ENCODE data around the gene IFIT2.
"Not testable (repeated sequence)": the region's sequence is repeated elsewhere in the genome, so short reads cannot be mapped to it uniquely, and the experiment has no call there.

The IFIT2 gene

DNA sequence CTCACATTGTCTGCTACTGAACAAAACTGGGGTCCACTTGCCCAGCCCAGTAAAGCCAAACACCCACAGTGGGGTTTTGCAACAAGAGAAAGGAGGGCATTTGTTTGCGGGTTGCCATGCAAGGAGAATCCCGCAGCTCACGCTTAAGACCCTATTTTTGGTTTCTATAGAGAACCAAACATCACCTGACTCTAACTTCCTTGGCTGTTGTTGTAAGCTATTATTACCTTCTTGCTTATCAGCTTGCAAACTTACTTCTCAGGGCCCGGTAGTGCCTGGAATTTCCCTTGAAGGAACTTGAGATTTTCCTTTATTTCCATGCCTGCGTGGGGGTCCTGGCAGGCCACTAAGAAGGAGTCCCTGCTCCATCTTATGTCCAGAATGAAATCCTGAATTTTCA, 46.6 kb downstream of the IFIT2 start:
- no peak for DNase-seq (ENCODE audit: low read depth)

GRCh38 chr10:89348975-89349374, 47.1 kb downstream of the IFIT2 start:
- DNase-seq (ENCODE audit: low read depth), result no peak
- no peak for TF ChIP-seq CTCF (conservative IDR thresholded peaks at IDR 0.05; ENCODE audit: low read depth, low read length)
- H3K4me3 ChIP-seq (ENCODE audit: low read depth, low read length), result no peak overlapping the region

More for the DNA sequence above, 46.6 kb downstream of the IFIT2 start:
- no peak for TF ChIP-seq CTCF (conservative IDR thresholded peaks at IDR 0.05; ENCODE audit: low read depth, low read length)
- H3K4me3 ChIP-seq (ENCODE audit: low read depth, low read length), result no peak overlapping the region

DNA sequence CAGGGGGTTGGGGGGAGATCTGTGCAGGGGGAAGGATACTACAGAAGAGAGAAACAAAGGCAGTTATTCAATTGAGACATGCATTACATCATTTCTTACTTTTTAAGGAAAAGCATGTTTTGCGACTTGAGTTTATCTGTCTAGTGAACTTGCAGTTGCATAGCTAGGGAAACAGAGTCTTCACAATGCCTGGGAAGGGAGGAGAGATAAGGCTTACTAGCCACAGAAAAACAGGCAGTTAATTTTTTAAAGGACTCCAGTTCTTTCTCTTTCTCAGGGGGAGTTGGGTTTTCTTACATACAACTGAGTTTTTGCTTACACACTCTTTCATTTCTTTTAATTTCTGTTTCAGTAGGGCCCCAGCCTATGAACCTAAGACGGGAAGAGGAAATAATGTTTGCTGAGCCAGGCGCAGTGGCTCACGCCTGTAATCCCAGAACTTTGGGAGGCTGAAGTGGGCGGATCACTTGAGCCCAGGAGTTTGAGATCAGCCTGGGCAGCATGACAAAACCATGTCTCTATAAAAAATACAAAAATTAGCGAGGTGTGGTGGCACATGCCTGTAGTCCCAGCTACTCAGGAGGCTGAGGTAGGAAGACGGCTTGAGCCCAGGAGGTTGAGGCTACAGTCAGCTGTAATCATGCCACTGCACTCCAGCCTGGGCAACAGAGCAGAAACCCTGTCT, 48.9 kb downstream of the IFIT2 start:
- H3K4me3 ChIP-seq (ENCODE audit: low read depth, low read length), result not testable (repeated sequence)

GRCh38 chr10:89351412-89351779, 49.5 kb downstream of the IFIT2 start:
- no peak overlapping the region for H3K4me3 ChIP-seq (ENCODE audit: low read depth, low read length)
- no peak for TF ChIP-seq CTCF (conservative IDR thresholded peaks at IDR 0.05; ENCODE audit: low read depth, low read length)
- DNase-seq (ENCODE audit: low read depth), result peak; percentile 70

More for the DNA sequence above, 48.9 kb downstream of the IFIT2 start:
- peak; percentile 17 for DNase-seq (ENCODE audit: low read depth)

DNA sequence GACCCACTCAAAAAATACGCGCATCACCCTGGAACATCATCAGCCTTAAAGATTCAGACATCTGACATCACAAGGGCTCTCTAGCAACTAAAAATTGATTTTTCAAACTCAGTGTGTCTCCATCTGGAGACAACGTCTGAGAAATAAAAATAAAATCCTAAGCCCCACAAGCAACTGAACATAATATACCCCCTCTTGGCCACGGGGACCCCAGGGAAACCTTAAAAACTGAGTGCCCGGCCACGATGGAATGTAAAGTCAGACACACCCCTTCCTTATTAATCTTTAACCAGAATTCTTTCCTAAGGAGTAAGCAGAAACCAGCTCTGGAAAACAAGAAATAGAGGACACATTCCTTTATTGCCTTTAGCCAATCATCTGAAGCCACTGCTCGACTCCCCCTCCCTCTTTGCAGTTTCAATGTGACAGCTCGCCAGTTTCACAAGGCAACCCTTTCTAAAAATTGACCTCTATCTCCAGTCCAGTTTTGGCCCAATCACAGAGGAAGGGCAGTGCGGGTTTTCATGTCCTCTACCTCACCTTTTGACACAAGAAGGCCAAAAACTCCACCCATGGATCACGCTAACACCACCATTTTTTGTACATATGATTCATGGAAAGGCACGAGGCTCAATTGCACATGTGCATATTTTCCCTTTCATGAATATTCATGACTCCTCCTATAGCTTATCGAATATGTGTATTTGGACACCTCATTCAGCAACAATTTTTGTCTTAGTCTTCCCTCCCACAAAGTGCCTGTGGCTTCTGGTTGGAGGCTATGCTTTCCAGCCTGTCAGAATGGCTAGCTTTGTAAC, 50.1 kb downstream of the IFIT2 start:
- no peak for TF ChIP-seq CTCF (conservative IDR thresholded peaks at IDR 0.05; ENCODE audit: low read depth, low read length)
- H3K4me3 ChIP-seq (ENCODE audit: low read depth, low read length), result peak overlapping the region; percentile 26
- DNase-seq (ENCODE audit: low read depth), result peak; percentile 97

DNA sequence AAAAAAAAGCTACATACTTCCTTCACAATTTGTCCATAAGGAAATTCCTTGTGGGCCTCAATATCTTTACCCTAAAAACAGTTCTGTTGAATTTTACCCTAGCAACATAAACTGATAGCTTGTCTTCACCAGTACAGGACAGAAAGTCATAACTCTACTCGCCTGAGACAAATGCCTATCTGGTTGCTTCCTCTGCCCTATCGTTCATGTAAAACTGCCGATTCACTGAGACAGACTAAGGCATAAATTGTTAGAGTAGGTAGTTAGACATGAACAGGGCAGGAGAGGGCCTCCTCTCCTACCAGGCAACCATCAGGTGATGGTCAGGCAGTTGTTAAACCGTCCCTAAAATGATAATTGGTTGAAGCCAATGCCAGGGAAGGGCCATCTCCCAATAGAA, 51.0 kb downstream of the IFIT2 start:
- TF ChIP-seq CTCF (conservative IDR thresholded peaks at IDR 0.05; ENCODE audit: low read depth, low read length), result no peak
- H3K4me3 ChIP-seq (ENCODE audit: low read depth, low read length), result no peak overlapping the region
- peak; percentile 15 for DNase-seq (ENCODE audit: low read depth)

DNA sequence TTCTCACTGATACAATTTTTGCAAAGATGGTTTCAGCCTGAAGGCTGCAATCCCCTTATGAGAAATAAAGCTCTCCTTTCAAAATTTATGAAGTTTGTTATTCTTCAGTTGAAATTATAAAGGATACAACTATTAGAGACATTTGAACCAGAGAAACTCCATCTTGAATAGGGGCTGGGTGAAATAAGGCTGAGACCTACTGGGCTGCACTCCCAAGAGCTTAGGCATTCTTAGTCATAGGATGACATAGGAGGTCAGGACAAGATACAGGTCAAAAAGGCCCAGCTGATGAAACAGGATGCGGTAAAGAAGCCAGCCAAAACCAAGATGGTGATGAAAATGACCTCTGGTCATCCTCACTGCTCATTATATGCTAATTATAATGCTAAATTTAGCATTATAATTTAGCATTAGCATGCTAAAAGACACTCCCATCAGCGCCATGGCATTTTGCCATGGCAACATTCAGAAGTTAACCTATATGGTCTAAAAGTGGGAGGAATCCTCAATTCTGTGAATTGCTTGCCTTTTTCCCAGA, 53.6 kb downstream of the IFIT2 start:
- peak; percentile 71 for DNase-seq (ENCODE audit: low read depth)
- no peak for TF ChIP-seq CTCF (conservative IDR thresholded peaks at IDR 0.05; ENCODE audit: low read depth, low read length)
- no peak overlapping the region for H3K4me3 ChIP-seq (ENCODE audit: low read depth, low read length)
